ENCODE results near the gene P2RX3.

P2RX3 gene

DNA sequence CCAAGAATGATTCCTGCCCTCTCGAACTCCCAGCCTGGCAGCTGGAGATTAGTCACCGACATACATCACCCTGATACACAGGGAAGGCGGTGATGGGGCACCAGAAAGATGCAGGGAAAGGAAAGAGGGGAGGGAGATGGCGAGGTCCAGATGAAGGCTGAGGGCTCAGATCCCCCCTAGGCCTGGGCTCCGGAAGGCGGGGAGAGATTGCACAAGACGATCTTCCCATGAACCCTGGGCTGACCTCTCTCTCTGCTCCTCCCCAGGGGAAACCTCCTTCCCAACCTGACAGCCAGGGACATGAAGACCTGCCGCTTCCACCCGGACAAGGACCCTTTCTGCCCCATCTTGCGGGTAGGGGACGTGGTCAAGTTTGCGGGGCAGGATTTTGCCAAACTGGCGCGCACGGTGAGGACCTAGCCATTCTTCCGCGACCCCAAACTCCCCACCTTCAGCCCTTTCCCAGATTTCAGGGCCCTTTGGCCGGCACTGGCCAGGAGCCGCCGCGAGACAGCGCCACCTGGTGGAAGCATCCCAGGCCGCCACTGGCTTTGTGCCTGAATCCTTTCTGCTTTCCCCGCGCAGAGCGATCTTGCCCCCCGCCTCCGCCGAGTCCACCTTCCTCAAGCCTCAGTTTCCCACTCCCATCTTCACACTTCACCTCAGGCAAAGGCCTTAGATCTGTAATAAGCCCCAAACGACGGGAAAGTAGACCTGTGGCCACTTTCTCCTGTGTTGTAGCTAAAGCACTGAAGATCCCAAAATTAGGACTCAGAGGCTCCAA, 11.5 kb downstream of the P2RX3 start:
- WGBS (ENCODE audit: extremely low coverage, insufficient coverage, insufficient read length) = no CpG with 5 or more reads among the region's 31 CpGs

GRCh38 chr11:57353036-57353435, 14.9 kb downstream of the P2RX3 start:
- H3K27me3 ChIP-seq (ENCODE audit: insufficient read depth, low read length) = no peaks in the 10 kb centered on the region
- no peak overlapping the region for H4K91ac ChIP-seq (ENCODE audit: low read depth, low read length)
- no peak overlapping the region for H2AK5ac ChIP-seq (ENCODE audit: low read length)
- H4K8ac ChIP-seq (ENCODE audit: low read depth, low read length) = no peak overlapping the region
- H3K4me3 ChIP-seq (ENCODE audit: low read depth, low read length) = no peak overlapping the region
- H2BK120ac ChIP-seq (ENCODE audit: insufficient read depth, low read length, poor library complexity) = no peak overlapping the region
- no peak overlapping the region for H3K4me2 ChIP-seq (ENCODE audit: low read length)
- H3K4me1 ChIP-seq (ENCODE audit: control insufficient read depth in 1 of 2, insufficient read depth in 2 of 2, low read length in 2 of 2) = peaks cover 0 to 3% of the 10 kb centered on the region in 2 experiments
- no peak overlapping the region for H2AFZ ChIP-seq (ENCODE audit: insufficient read depth, low read length, poor library complexity)
- no peak overlapping the region for H2BK5ac ChIP-seq (ENCODE audit: low read depth, low read length, poor library complexity)
- H3K36me3 ChIP-seq (ENCODE audit: control insufficient read depth in 1 of 2, insufficient read depth in 2 of 2, low read length in 2 of 2) = no peaks in the 10 kb centered on the region
- no peak overlapping the region for H3K9ac ChIP-seq (ENCODE audit: low read length)
- H2BK12ac ChIP-seq (ENCODE audit: low read length) = no peak overlapping the region
- no peak overlapping the region for H4K12ac ChIP-seq (ENCODE audit: low read depth, low read length)
- WGBS (ENCODE audit: extremely low coverage, insufficient coverage, insufficient read length) = no CpG with 5 or more reads among the region's 5 CpGs
- no peak overlapping the region for H3K18ac ChIP-seq (ENCODE audit: low read length)
- DNase-seq = no peak
- peaks cover 1% of the 10 kb centered on the region for H3K79me1 ChIP-seq (ENCODE audit: low read length)
- no peak overlapping the region for H3K14ac ChIP-seq (ENCODE audit: low read length)
- H3K23ac ChIP-seq (ENCODE audit: low read length) = no peak overlapping the region
- H3K27ac ChIP-seq (ENCODE audit: low read depth, low read length) = no peak overlapping the region
- no peaks in the 10 kb centered on the region for H3K79me2 ChIP-seq (ENCODE audit: control insufficient read depth, insufficient read depth, low read length, poor library complexity)
- no peaks in the 10 kb centered on the region for H3K9me3 ChIP-seq (ENCODE audit: insufficient read depth, low read depth, low read length)
- H3K4ac ChIP-seq (ENCODE audit: low read depth, low read length) = no peak overlapping the region

More for the DNA sequence above, 11.5 kb downstream of the P2RX3 start:
- Histone ChIP-seq H3K79me1 (ENCODE audit: low read length) (peaks cover 1% of the 10 kb centered on the region), H3K18ac (ENCODE audit: low read length) (peak overlapping the region; percentile 14), H3K27me3 (ENCODE audit: insufficient read depth, low read length) (no peaks in the 10 kb centered on the region), H3K4me3 (ENCODE audit: low read depth, low read length) (no peak overlapping the region), H2BK5ac (ENCODE audit: low read depth, low read length, poor library complexity) (no peak overlapping the region), H3K4me2 (ENCODE audit: low read length) (peak overlapping the region; percentile 58), H2BK120ac (ENCODE audit: insufficient read depth, low read length, poor library complexity) (no peak overlapping the region), H2AK5ac (ENCODE audit: low read length) (no peak overlapping the region), H4K12ac (ENCODE audit: low read depth, low read length) (no peak overlapping the region), H2AFZ (ENCODE audit: insufficient read depth, low read length, poor library complexity) (peak overlapping the region; percentile 11), H3K23ac (ENCODE audit: low read length) (no peak overlapping the region), H3K14ac (ENCODE audit: low read length) (no peak overlapping the region), H3K9ac (ENCODE audit: low read length) (no peak overlapping the region), H4K91ac (ENCODE audit: low read depth, low read length) (no peak overlapping the region), H3K79me2 (ENCODE audit: control insufficient read depth, insufficient read depth, low read length, poor library complexity) (no peaks in the 10 kb centered on the region), H3K27ac (ENCODE audit: low read depth, low read length) (no peak overlapping the region), H2BK12ac (ENCODE audit: low read length) (no peak overlapping the region), H3K36me3 (ENCODE audit: control insufficient read depth in 1 of 2, insufficient read depth in 2 of 2, low read length in 2 of 2) (no peaks in the 10 kb centered on the region), H3K9me3 (ENCODE audit: insufficient read depth, low read depth, low read length) (no peaks in the 10 kb centered on the region), H3K4me1 (ENCODE audit: control insufficient read depth in 1 of 2, insufficient read depth in 2 of 2, low read length in 2 of 2) (peaks cover 0 to 3% of the 10 kb centered on the region in 2 experiments), H3K4ac (ENCODE audit: low read depth, low read length) (no peak overlapping the region), H4K8ac (ENCODE audit: low read depth, low read length) (peak overlapping the region; percentile 70)
- peak; percentile 39 to 71 for DNase-seq

GRCh38 chr11:57353446-57353845, 15.3 kb downstream of the P2RX3 start:
- no CpG with 5 or more reads among the region's 4 CpGs for WGBS (ENCODE audit: extremely low coverage, insufficient coverage, insufficient read length)
- no peak overlapping the region for H3K23ac ChIP-seq (ENCODE audit: low read length)
- H3K4me2 ChIP-seq (ENCODE audit: low read length) = no peak overlapping the region
- no peak overlapping the region for H3K9ac ChIP-seq (ENCODE audit: low read length)
- no peak overlapping the region for H3K14ac ChIP-seq (ENCODE audit: low read length)
- H3K79me2 ChIP-seq (ENCODE audit: control insufficient read depth, insufficient read depth, low read length, poor library complexity) = no peaks in the 10 kb centered on the region
- H2BK120ac ChIP-seq (ENCODE audit: insufficient read depth, low read length, poor library complexity) = no peak overlapping the region
- no peak overlapping the region for H2BK5ac ChIP-seq (ENCODE audit: low read depth, low read length, poor library complexity)
- no peak overlapping the region for H2BK12ac ChIP-seq (ENCODE audit: low read length)
- no peak overlapping the region for H4K8ac ChIP-seq (ENCODE audit: low read depth, low read length)
- no peak for DNase-seq
- no peak overlapping the region for H3K27ac ChIP-seq (ENCODE audit: low read depth, low read length)
- no peak overlapping the region for H4K12ac ChIP-seq (ENCODE audit: low read depth, low read length)
- no peak overlapping the region for H3K18ac ChIP-seq (ENCODE audit: low read length)
- no peaks in the 10 kb centered on the region for H3K27me3 ChIP-seq (ENCODE audit: insufficient read depth, low read length)
- no peaks in the 10 kb centered on the region for H3K36me3 ChIP-seq (ENCODE audit: control insufficient read depth in 1 of 2, insufficient read depth in 2 of 2, low read length in 2 of 2)
- no peaks in the 10 kb centered on the region for H3K9me3 ChIP-seq (ENCODE audit: insufficient read depth, low read depth, low read length)
- no peak overlapping the region for H2AFZ ChIP-seq (ENCODE audit: insufficient read depth, low read length, poor library complexity)
- H3K4ac ChIP-seq (ENCODE audit: low read depth, low read length) = no peak overlapping the region
- H4K91ac ChIP-seq (ENCODE audit: low read depth, low read length) = no peak overlapping the region
- H3K4me1 ChIP-seq (ENCODE audit: control insufficient read depth in 1 of 2, insufficient read depth in 2 of 2, low read length in 2 of 2) = peaks cover 0 to 3% of the 10 kb centered on the region in 2 experiments
- no peak overlapping the region for H3K4me3 ChIP-seq (ENCODE audit: low read depth, low read length)
- no peak overlapping the region for H2AK5ac ChIP-seq (ENCODE audit: low read length)
- H3K79me1 ChIP-seq (ENCODE audit: low read length) = peaks cover 1% of the 10 kb centered on the region

DNA sequence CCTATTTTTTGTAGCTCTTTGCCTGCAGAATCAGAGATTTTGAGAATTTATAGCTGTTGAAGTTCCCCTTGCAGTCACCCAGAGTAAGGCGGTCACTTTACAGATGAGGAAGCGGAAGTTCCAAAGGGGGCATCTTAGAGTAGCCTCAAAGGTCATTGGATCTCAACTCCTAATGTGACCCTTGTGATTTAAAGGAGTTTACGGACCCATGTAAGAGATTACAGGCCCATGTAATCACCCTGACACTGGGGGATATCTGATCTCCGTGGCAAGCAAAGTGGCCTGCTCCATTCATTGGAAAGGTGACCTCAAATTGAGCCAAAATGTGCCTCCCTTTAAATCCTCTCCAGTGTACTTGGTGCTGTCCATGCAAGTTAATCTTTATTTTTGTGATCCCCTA, 15.7 kb downstream of the P2RX3 start:
- no peak overlapping the region for H3K14ac ChIP-seq (ENCODE audit: low read length)
- H3K36me3 ChIP-seq (ENCODE audit: control insufficient read depth in 1 of 2, insufficient read depth in 2 of 2, low read length in 2 of 2) = no peaks in the 10 kb centered on the region
- no peak overlapping the region for H3K4me2 ChIP-seq (ENCODE audit: low read length)
- no peak overlapping the region for H4K91ac ChIP-seq (ENCODE audit: low read depth, low read length)
- no peak overlapping the region for H3K23ac ChIP-seq (ENCODE audit: low read length)
- H4K12ac ChIP-seq (ENCODE audit: low read depth, low read length) = no peak overlapping the region
- H3K27ac ChIP-seq (ENCODE audit: low read depth, low read length) = no peak overlapping the region
- H3K27me3 ChIP-seq (ENCODE audit: insufficient read depth, low read length) = no peaks in the 10 kb centered on the region
- no peak overlapping the region for H4K8ac ChIP-seq (ENCODE audit: low read depth, low read length)
- WGBS (ENCODE audit: extremely low coverage, insufficient coverage, insufficient read length) = no CpG with 5 or more reads among the region's 4 CpGs
- H3K18ac ChIP-seq (ENCODE audit: low read length) = no peak overlapping the region
- H3K4me3 ChIP-seq (ENCODE audit: low read depth, low read length) = no peak overlapping the region
- no peak for DNase-seq
- H2AFZ ChIP-seq (ENCODE audit: insufficient read depth, low read length, poor library complexity) = no peak overlapping the region
- no peaks in the 10 kb centered on the region for H3K9me3 ChIP-seq (ENCODE audit: insufficient read depth, low read depth, low read length)
- H3K79me1 ChIP-seq (ENCODE audit: low read length) = peaks cover 1% of the 10 kb centered on the region
- H2BK5ac ChIP-seq (ENCODE audit: low read depth, low read length, poor library complexity) = no peak overlapping the region
- no peak overlapping the region for H2AK5ac ChIP-seq (ENCODE audit: low read length)
- no peak overlapping the region for H2BK12ac ChIP-seq (ENCODE audit: low read length)
- H3K79me2 ChIP-seq (ENCODE audit: control insufficient read depth, insufficient read depth, low read length, poor library complexity) = no peaks in the 10 kb centered on the region
- H3K9ac ChIP-seq (ENCODE audit: low read length) = no peak overlapping the region
- H3K4ac ChIP-seq (ENCODE audit: low read depth, low read length) = no peak overlapping the region
- no peak overlapping the region for H2BK120ac ChIP-seq (ENCODE audit: insufficient read depth, low read length, poor library complexity)
- peaks cover 0 to 3% of the 10 kb centered on the region in 2 experiments for H3K4me1 ChIP-seq (ENCODE audit: control insufficient read depth in 1 of 2, insufficient read depth in 2 of 2, low read length in 2 of 2)
